ENCODE results near the gene ZNF574.

DNA sequence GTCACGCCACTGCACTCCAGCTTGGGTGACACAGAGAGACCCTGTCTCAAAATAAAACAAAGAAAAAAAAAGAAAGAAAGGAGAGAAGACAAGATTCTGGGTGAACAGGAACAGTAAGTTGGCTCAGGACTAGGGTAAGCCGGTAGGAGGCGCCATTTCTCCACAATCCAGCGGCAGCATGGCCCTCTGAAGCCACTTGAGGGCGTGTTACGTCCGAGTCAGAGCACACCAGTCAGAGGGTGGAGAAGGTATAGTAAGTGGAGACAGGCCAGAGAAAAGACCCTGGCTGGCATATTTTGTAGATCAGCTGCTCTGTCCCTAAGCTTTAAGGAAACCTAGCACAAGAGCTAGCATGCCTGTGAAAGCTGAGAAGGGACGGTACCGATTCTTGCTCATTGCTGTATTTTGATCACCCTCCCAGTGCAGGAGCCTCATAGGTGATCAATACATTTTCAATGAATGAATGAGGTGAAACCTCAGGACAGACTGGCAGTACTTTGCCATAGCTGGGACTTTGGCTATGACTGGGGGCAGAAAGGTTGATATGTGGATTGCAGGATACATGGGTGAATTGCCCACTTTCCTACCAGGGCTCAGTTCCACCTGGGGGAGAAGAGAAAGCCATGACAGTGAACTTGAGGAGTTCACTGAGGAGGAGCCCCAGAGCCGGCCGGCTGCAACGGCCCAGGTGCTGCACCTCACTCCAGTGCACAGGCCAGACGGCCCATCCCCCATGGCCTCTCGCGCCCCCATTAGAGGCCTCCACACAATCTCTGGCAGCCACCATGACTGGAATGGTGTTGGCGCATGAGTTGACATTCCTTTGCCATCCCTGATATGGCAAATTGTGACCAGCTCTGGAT is 32.8 kb downstream of the ZNF574 start:
- TF ChIP-seq TCF4 (CRISPR knock-in tag; IDR thresholded peaks at IDR 0.05; ENCODE audit: borderline replicate concordance) (no peak), ESRRG (CRISPR knock-in tag; IDR thresholded peaks at IDR 0.05) (no peak)

All from SK-N-SH treated with all-trans-retinoic acid at 6 μM for 48 hours (cell line).